Measurements from ENCODE around the gene POLR1H.

- no peak for TF ChIP-seq CTCF (IDR thresholded peaks at IDR 0.05)
- TF ChIP-seq POLR2A (IDR thresholded peaks at IDR 0.05), result no peak
Observed at GRCh38 chr6:30112402-30112994, 51.4 kb downstream of the POLR1H start.
